WTC11 (cell line): ENCODE data around the gene DTNA. TPM values are rescaled to one million over a fixed set of nuclear protein-coding genes. Genes with fewer than 3 reads are reported as not detected.

Experiments
- ATAC-seq: fragments of 200-7000 bp; cut with Tn5 transposase; 2 replicates; pipeline ENCODE4 v1.10.0; 2021; ENCODE audit warnings: mild to moderate bottlenecking, moderate library complexity
- CTCF ChIA-PET: fragments of 300-600 bp; sonication (Branson Sonifier 250); formaldehyde crosslinking; loops from one replicate; lab custom pipeline; 2021; ENCODE audit warnings: antibody characterized with exemption; lab: Charles Lee
- POLR2A ChIA-PET: fragments of 350-600 bp; sonication (Branson Sonifier 250); formaldehyde crosslinking; loops from one replicate; lab custom pipeline; 2021; ENCODE audit warnings: antibody characterized with exemption; lab: Charles Lee
- DNase-seq: peaks from one replicate; pipeline ENCODE4 v3.0.0; 2021; ENCODE audit warnings: low spot score
- H3K27ac Mint-ChIP-seq: 2 replicates; pipeline ENCODE4 v1.8.0; 2021; ENCODE audit warnings: mixed read lengths
- H3K27me3 Mint-ChIP-seq: 2 replicates; pipeline ENCODE4 v1.8.0; 2021; ENCODE audit warnings: low read depth, mild to moderate bottlenecking, moderate library complexity, mixed read lengths
- H3K36me3 Mint-ChIP-seq: 2 replicates; pipeline ENCODE4 v1.8.0; 2021; ENCODE audit warnings: mixed read lengths
- H3K4me1 Mint-ChIP-seq: 2 replicates; pipeline ENCODE4 v1.8.0; 2022; ENCODE audit warnings: mixed read lengths
- H3K4me3 Mint-ChIP-seq: 2 replicates; pipeline ENCODE4 v1.8.0; 2021; ENCODE audit warnings: mild to moderate bottlenecking, moderate library complexity, mixed read lengths
- H3K9me3 Mint-ChIP-seq: 2 replicates; pipeline ENCODE4 v1.8.0; 2021; ENCODE audit warnings: mixed read lengths
- AR ChIP-seq: fragments of 250-450 bp; sonication (Bioruptor Pico); IDR thresholded peaks from 2 replicates; pipeline ENCODE4 v1.9.0; 2021; ENCODE audit warnings: mild to moderate bottlenecking
- ELF4 ChIP-seq: sonication (generic); formaldehyde crosslinking; IDR thresholded peaks from 2 replicates; pipeline ENCODE4 v1.8.1; 2022; ENCODE audit warnings: low read depth, mild to moderate bottlenecking, moderate library complexity, missing genetic modification reagents
- HMGXB4 ChIP-seq: sonication (generic); formaldehyde crosslinking; IDR thresholded peaks from 2 replicates; pipeline ENCODE4 v1.8.1; 2023; ENCODE audit warnings: mild to moderate bottlenecking, moderate library complexity, missing genetic modification reagents
- JAZF1 ChIP-seq: fragments of 250-450 bp; sonication (Bioruptor Pico); IDR thresholded peaks from 2 replicates; pipeline ENCODE4 v1.9.0; 2021; ENCODE audit warnings: moderate library complexity, mild to moderate bottlenecking, inconsistent platforms
- MYBL2 ChIP-seq: sonication (generic); formaldehyde crosslinking; IDR thresholded peaks from 2 replicates; pipeline ENCODE4 v1.8.1; 2023; ENCODE audit warnings: mild to moderate bottlenecking, moderate library complexity, missing genetic modification reagents
- NFE2L1 ChIP-seq: sonication (generic); formaldehyde crosslinking; IDR thresholded peaks from 2 replicates; pipeline ENCODE4 v1.8.1; 2023; ENCODE audit warnings: missing genetic modification reagents
- PRRX2 ChIP-seq: fragments of 250-450 bp; sonication (Bioruptor Pico); IDR thresholded peaks from 2 replicates; pipeline ENCODE4 v1.8.0; 2021; ENCODE audit warnings: mild to moderate bottlenecking
- SMAD4 ChIP-seq: sonication (generic); formaldehyde crosslinking; IDR thresholded peaks from 2 replicates; pipeline ENCODE4 v1.8.0; 2022; ENCODE audit warnings: mild to moderate bottlenecking, missing genetic modification reagents
- SP1 ChIP-seq: sonication (generic); formaldehyde crosslinking; conservative IDR thresholded peaks from 2 replicates; pipeline ENCODE4 v1.8.1; 2022; ENCODE audit warnings: missing genetic modification reagents
- TCF7 ChIP-seq: sonication (generic); formaldehyde crosslinking; IDR thresholded peaks from 2 replicates; pipeline ENCODE4 v1.8.0; 2022; ENCODE audit warnings: mild to moderate bottlenecking, low read depth, missing genetic modification reagents, moderate library complexity
- ZNF232 ChIP-seq: sonication (generic); formaldehyde crosslinking; IDR thresholded peaks from 2 replicates; pipeline ENCODE4 v1.8.0; 2022; ENCODE audit warnings: mild to moderate bottlenecking, missing genetic modification reagents
- total RNA-seq: library from RNA; stranded (reverse); gene quantifications from 3 replicates; pipeline ENCODE4 v1.2.3, GENCODE V29; 2021
- TF ChIP-seq, protein P1 (sequence below): sonication (generic); formaldehyde crosslinking; IDR thresholded peaks from 2 replicates; pipeline ENCODE4 v1.8.0; 2022; ENCODE audit warnings: mild to moderate bottlenecking, missing genetic modification reagents
- TF ChIP-seq, protein P2 (sequence below): sonication (generic); formaldehyde crosslinking; IDR thresholded peaks from 2 replicates; pipeline ENCODE4 v1.8.0; 2022; ENCODE audit warnings: mild to moderate bottlenecking, missing genetic modification reagents
- TF ChIP-seq, protein P3 (sequence below): sonication (generic); formaldehyde crosslinking; conservative IDR thresholded peaks from 2 replicates; pipeline ENCODE4 v1.8.1; 2022; ENCODE audit warnings: mild to moderate bottlenecking, missing genetic modification reagents

Gene DTNA
- total RNA-seq, 1 experiment from 2014 or later = 16.1 TPM

DNA sequence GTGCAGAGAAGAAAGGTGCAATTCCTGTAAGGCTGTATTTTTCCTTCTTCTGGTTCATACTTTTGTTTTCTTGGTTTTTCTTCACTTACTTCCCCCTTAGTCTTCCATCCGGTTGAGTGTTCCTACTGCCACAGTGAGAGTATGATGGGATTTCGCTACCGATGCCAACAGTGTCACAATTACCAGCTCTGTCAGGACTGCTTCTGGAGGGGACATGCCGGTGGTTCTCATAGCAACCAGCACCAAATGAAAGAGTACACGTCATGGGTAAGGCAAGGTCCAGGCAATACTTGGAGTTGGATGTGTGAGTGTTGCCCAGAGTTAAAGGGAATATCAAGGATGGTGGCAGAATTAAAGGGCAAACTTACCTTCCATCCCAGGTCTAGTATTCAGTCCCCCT lies 108.0 kb downstream of the DTNA start:
- Mint-ChIP-seq H3K9me3 (no peaks in the 10 kb centered on the region), H3K27me3 (no peaks in the 10 kb centered on the region), H3K36me3 (no peaks in the 10 kb centered on the region), H3K27ac (0 out of 2 replicates have a peak overlapping the region, but pooled peaks have one; percentile 6), H3K4me3 (no peak overlapping the region), H3K4me1 (peaks cover 12% of the 10 kb centered on the region)
- ChIA-PET CTCF (no interaction called here), POLR2A (no interaction called here)
- DNase-seq (no peak), ATAC-seq (no peak)
- TF ChIP-seq ZNF232 (CRISPR knock-in tag) (no peak), PRRX2 (CRISPR knock-in tag) (no peak), TCF7 (no peak), SP1 (no peak), JAZF1 (CRISPR knock-in tag) (no peak), MYBL2 (CRISPR knock-in tag) (no peak), AR (CRISPR knock-in tag) (no peak), HMGXB4 (CRISPR knock-in tag) (no peak), ELF4 (no peak), SMAD4 (CRISPR knock-in tag) (no peak)
- TF ChIP-seq, protein P1, sequence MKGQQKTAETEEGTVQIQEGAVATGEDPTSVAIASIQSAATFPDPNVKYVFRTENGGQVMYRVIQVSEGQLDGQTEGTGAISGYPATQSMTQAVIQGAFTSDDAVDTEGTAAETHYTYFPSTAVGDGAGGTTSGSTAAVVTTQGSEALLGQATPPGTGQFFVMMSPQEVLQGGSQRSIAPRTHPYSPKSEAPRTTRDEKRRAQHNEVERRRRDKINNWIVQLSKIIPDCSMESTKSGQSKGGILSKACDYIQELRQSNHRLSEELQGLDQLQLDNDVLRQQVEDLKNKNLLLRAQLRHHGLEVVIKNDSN (CRISPR knock-in tag) = no peak

- TF ChIP-seq, protein P2, sequence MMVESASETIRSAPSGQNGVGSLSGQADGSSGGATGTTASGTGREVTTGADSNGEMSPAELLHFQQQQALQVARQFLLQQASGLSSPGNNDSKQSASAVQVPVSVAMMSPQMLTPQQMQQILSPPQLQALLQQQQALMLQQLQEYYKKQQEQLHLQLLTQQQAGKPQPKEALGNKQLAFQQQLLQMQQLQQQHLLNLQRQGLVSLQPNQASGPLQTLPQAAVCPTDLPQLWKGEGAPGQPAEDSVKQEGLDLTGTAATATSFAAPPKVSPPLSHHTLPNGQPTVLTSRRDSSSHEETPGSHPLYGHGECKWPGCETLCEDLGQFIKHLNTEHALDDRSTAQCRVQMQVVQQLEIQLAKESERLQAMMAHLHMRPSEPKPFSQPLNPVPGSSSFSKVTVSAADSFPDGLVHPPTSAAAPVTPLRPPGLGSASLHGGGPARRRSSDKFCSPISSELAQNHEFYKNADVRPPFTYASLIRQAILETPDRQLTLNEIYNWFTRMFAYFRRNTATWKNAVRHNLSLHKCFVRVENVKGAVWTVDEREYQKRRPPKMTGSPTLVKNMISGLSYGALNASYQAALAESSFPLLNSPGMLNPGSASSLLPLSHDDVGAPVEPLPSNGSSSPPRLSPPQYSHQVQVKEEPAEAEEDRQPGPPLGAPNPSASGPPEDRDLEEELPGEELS (CRISPR knock-in tag) = no peak
- TF ChIP-seq, protein P3, sequence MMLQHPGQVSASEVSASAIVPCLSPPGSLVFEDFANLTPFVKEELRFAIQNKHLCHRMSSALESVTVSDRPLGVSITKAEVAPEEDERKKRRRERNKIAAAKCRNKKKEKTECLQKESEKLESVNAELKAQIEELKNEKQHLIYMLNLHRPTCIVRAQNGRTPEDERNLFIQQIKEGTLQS (CRISPR knock-in tag) = no peak
- no peak for TF ChIP-seq NFE2L1 (CRISPR knock-in tag)
- TF ChIP-seq HMGXB4 (CRISPR knock-in tag) = no peak
- TF ChIP-seq, all 79 proteins: peak for 0
- no peaks in the 10 kb centered on the region for H3K36me3 Mint-ChIP-seq
- H3K4me1 Mint-ChIP-seq = peaks cover 12% of the 10 kb centered on the region
- ATAC-seq (peak; percentile 81), DNase-seq (no peak)
- H3K27me3 Mint-ChIP-seq = no peaks in the 10 kb centered on the region
- CTCF ChIA-PET = interaction anchor here (0.8 to 2.3 kb wide), 3 partner anchors 11 to 159 kb away, joined by 3 to 13 read pairs (median 3); no protein-coding TSS in a partner anchor
- H3K4me3 Mint-ChIP-seq = no peak overlapping the region
- POLR2A ChIA-PET = no interaction called here
- no peak overlapping the region for H3K27ac Mint-ChIP-seq
- no peaks in the 10 kb centered on the region for H3K9me3 Mint-ChIP-seq
Measured at GRCh38 chr18:34820360-34821065, 110.4 kb downstream of the DTNA start.
